Breast epithelium (tissue), 3 donors: ENCODE results near the gene CCDC14.

Experiments
- POLR2AphosphoS5 ChIP-seq, 3 donors: sonication (generic); formaldehyde crosslinking; IDR thresholded peaks; one replicate each; pipeline ENCODE4 v1.6.1; 2017; ENCODE audit warnings: antibody characterized with exemption in 3 of 3
- TF ChIP-seq, protein P1 (sequence below), 3 donors: fragments of 450-650 bp; IDR thresholded peaks; one replicate each; pipeline ENCODE4 v1.5.1; 2016 to 2017; ENCODE audit warnings: antibody characterized with exemption in 3 of 3, mild to moderate bottlenecking in 3 of 3, moderate library complexity in 3 of 3

DNA sequence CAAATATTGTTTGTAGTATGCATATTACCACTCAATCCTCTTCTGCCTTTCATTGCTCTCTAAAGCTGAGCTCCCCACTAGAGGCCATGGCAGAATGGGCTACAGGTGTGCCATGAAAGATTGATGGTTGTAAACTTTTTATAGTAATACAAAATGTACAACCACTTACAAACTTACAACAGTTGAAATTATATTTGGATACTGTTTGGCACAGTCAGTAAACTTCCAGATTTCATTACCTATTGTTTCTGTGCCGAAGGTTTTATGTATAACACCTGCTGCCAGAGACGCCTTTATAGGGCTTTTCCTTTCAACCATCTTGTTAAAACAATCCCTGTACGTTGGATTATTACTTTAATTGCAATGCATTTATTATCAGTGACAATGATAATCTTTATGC, 23.9 kb upstream of the CCDC14 start:
- no peak for TF ChIP-seq POLR2AphosphoS5 (IDR thresholded peaks at IDR 0.05)
- TF ChIP-seq, protein P1, sequence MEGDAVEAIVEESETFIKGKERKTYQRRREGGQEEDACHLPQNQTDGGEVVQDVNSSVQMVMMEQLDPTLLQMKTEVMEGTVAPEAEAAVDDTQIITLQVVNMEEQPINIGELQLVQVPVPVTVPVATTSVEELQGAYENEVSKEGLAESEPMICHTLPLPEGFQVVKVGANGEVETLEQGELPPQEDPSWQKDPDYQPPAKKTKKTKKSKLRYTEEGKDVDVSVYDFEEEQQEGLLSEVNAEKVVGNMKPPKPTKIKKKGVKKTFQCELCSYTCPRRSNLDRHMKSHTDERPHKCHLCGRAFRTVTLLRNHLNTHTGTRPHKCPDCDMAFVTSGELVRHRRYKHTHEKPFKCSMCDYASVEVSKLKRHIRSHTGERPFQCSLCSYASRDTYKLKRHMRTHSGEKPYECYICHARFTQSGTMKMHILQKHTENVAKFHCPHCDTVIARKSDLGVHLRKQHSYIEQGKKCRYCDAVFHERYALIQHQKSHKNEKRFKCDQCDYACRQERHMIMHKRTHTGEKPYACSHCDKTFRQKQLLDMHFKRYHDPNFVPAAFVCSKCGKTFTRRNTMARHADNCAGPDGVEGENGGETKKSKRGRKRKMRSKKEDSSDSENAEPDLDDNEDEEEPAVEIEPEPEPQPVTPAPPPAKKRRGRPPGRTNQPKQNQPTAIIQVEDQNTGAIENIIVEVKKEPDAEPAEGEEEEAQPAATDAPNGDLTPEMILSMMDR (IDR thresholded peaks at IDR 0.05) = no peak
